Measurements from ENCODE around the gene SCAMP3.
A peak's percentile ranks its signal among the peaks of the same experiment; 100 is the strongest.

The SCAMP3 gene

DNA sequence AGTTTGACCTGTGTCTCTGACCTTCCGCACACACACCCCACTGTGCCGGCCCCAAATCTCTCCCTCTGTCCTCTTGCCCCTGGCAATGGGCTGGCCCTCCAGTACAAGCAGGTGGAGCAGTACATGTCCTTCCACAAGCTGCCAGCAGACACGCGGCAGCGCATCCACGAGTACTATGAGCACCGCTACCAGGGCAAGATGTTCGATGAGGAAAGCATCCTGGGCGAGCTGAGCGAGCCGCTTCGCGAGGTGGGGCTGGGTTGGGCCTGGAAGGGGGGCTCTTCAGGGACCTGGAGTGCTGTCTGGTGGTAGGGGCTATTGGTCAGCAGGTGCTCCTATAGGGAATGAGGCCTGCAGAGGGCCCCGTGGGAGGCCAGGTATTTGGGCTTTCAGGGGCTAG lies 22.9 kb upstream of the SCAMP3 start:
- no peak for DNase-seq (ENCODE audit: low read depth)

DNA sequence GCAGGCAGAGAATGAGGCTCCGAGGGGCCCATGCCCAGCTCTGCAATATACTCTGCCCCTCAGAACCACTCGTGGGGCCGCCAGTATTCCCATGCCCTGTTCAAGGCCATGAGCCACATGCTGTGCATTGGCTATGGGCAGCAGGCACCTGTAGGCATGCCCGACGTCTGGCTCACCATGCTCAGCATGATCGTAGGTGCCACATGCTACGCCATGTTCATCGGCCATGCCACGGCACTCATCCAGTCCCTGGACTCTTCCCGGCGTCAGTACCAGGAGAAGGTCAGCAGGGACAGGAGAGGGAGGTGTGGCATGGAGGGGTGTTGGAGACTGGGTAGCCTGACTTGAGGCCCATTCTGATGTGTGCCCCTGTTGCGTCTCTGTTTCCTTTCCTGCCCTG lies 22.3 kb upstream of the SCAMP3 start:
- no peak for DNase-seq (ENCODE audit: low read depth)

DNA sequence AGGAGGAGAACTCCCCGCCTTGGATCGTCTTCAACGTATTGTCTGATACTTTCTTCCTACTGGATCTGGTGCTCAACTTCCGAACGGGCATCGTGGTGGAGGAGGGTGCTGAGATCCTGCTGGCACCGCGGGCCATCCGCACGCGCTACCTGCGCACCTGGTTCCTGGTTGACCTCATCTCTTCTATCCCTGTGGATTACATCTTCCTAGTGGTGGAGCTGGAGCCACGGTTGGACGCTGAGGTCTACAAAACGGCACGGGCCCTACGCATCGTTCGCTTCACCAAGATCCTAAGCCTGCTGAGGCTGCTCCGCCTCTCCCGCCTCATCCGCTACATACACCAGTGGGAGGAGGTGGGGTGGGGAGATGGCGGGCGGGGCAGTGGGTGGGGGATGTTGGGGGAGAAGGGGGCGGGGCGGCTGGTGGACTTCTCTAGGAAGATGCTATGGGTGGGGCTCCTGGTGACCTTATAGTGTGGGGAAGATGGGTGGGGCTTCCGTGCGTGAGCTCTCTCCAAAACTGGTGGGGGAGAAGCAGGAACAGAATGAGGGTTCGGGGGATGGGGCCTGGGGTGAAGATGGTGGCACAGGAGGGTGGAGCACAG lies 20.4 kb upstream of the SCAMP3 start:
- DNase-seq (ENCODE audit: low read depth), result no peak

DNA sequence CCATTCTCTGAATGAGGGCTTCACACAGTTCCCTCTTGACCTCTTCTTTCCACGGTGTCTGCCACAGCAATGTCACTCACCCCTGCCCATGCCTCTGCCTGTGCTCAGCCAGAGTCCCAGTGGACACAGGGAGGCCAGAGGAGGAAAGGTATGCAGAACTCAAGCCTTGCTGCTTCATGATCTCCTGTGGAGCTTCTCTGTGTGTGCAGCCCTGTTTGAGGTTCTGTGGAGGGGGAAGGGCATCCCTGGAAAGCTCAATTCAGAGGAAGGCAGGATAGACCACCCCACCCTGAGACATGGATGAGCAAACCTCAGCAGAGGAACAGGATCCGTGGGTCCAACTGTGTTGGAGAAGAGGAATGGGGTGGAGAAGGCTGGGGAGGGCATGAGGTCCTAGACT lies 17.1 kb upstream of the SCAMP3 start:
- DNase-seq (ENCODE audit: low read depth), result no peak

DNA sequence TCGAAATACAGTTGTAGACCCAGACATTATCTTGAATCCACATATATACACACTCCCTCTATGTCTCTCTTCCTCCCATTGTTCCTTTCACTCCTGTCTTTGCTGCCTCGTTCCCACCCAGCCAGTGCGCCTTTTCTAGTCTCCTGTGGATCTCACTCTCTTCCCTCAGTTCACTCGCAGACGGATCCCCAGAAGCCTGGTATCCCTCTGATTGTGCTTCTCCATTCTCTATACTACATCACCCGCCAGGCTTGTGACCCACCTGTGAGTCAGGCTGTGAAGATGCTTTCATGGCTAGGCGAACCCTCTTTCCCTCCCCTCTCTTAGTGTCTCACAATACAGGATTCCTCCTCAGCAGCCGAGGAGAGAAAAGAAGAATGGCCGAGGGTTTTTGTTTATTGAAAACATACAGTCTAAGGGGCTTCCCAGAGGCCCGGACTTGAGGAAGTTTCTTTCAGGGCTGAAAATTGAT lies 16.6 kb upstream of the SCAMP3 start:
- DNase-seq (ENCODE audit: low read depth), result no peak

DNA sequence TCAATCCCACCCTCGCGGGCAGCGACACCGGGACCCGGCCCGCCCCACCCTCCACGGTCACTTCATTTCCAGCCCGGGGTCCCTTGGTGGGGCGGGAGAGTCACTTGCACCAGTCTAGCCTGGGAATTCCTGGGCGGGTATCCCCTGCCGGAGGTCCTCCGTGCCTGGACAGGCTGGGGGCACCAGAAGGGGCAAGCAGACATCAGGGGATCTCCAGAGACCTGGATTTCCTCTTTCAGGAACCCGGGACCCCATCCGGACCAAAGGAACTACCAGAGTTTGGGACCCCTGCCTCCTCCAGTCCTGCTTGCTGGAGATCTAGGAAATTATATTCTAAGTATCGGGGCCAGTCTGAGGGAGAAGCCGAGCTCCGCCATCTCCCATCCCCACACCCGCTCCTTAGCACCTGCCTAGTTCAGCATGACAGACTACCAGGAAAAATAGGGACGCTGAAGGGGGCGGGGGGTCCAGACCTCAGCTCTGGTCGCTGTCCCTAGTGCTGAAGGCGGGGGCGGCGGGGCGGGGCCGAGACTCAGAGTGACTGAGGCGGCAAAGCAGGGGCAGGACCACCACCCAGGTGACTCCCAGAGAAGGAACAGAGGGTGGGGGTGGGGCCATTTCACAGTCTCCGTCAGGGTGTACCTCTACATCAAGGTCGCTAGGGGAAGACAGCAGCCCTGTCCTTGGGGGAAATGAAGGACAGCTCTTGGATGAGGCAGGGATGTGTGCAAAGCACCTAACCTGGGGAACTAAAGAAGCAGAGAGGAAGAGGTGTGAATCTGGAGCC lies 15.9 kb upstream of the SCAMP3 start:
- DNase-seq (ENCODE audit: low read depth), result peak; percentile 66

DNA sequence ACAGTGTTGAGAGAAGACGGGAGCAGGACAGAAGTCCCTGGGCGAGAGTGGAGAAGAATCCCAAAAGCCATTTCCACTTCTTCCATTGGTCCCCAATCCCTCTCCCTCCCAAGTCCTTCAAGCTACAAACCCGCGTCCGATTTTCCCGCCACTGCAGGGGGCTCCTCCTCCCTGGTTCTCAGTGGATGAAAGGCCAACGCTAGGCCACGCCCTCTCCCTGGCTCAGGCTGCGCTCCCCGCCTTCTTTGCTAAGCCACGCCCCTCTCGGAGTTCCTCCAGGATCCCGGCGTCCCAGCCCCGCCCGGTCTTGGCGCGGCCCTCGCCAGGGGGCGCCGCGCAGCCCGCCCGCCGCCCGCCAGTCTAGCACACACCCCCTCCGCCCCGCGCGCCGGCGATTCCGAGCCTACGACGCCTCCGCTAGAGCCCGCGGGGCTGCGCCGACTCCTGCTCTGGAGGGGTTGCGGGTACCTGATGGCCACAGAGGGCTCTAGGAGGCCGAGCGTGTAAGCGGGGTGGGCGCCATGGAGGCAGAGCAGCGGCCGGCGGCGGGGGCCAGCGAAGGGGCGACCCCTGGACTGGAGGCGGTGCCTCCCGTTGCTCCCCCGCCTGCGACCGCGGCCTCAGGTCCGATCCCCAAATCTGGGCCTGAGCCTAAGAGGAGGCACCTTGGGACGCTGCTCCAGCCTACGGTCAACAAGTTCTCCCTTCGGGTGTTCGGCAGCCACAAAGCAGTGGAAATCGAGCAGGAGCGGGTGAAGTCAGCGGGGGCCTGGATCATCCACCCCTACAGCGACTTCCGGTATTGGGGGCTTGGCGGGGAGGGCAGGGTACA lies 15.1 kb upstream of the SCAMP3 start, which contains the start of gene HCN3:
Gene HCN3, plus strand, starts transcription at position 394 of the 832 bp plus-strand sequence. Its CDS starts 128 bp downstream, at position 522.
- DNase-seq (ENCODE audit: low read depth), result peak; percentile 83

DNA sequence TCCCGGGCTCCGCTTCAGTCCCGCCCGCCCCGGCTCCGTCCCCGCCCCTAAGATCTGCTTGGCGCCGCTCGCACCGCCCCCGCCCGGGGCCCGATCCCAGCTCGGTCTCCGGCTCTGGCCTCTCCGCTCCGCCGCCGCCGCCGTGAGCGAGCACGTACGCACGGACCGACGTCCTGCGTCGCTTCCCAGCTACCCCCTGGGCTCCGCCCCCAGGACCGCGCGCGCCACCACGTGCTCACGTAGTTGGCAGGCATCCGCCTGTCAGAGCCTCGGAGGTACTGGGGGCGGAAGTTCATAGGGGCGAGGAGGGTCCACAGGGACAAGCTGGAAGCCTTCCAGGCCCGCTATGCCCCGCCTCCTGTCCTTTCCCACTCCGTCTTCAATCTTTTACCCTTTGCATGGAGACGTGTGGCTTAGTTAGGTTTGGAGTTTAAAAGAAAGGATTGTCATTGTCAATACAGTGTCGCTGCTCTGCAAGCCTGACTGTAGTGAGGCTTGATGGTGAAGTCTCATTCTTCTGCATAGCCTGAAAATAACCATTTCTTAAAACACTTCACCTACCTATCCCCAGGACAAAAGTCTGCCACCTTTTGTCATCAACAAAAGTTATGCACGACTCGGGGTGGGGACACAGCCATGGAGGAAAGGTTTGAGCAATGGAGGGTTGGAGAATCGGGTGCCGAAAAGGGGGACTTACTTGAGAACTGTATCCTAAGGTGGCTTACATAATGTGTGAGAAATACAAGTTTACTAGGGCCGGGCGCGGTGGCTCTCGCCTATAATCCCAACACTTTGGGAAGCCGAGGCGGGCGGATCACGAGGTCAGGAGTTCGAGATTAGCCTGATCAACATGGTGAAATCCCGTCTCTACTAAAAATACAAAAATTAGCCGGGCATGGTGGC lies 11.4 kb upstream of the SCAMP3 start, which contains the start of gene CLK2:
Gene CLK2, minus strand, starts transcription at position 162 of the 903 bp plus-strand sequence. CDS start 2,527 bp downstream, outside the sequence.
- DNase-seq (ENCODE audit: low read depth), result peak; percentile 90

DNA sequence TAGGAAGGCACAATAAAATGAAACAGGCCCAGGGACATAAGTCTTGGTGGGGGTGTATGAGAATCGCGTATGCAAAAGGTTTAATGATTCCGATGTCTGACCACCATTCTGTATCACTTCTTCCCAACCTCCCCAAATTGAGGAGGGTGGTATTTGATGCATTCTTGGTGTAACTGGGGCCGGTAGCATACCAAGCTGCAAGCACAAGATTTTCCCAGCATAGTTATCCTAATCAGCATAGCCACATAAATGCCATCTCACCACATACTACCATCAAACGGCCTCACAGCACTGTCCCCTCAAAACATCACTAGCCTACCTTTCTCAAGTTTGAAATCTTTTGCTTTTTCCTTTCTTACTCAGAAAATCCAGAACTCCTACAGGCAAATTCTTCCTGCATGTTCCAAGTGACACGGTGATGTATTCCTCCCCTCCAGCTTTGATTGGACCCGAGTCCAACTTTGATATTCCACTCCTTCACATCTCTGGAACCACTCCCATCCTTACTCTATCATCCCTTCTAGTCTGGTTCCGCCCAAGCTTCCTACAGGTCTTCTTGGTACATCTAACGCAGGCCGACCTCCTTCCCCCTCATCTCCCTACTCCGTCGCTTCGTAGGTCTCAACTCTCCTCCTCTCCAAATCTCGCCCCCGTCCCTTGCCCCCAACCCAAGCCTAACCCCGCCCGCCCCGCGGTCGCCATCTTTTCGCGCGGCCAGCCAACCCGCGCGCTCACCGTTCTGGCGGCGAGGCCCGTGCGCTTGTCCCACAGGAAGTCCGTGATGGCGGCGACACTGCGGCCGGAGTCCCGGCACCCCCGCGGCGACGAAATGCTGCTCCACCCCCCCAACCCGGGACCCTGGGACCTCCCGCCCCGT lies 10.5 kb upstream of the SCAMP3 start:
- DNase-seq (ENCODE audit: low read depth), result no peak

DNA sequence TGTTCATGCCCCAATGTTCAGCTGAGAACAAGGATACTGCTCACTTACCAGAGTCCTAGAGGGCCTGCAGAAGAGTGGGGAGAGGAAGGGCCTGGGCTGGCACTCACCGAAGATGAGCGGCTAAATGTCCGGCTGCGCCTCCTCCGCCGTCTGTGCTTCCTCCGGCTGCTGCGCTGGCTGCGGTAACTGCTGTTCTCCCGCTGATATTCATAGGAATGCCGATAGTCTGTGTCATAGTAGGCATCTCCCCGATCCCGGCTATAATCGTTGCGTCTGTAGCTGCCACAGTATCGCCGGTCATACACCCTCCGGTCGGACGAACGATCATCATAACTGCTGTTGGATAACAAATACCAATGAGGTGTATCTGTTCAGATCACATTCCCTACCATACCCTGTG lies 7.2 kb upstream of the SCAMP3 start:
- DNase-seq (ENCODE audit: low read depth), result no peak

DNA sequence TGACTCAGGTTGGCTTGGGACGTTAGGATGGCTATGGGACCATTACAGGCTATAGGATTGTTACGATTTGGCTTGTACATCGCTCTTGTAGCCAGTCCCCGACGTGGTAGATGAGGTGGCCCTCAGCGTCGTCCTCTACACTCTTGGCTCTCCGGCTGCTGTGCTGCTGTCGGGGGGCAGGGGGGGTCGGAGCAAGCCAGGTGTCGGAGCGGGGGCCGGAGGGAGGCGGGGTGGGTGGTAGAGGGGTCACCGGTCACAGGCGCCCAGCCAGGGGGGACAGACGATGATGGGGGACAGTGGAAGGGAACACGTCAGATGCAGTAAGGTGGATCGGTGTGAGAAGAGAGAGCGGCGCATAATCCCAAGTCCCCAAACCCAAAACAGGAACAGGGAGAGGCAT lies 6.5 kb upstream of the SCAMP3 start:
- DNase-seq (ENCODE audit: low read depth), result no peak

DNA sequence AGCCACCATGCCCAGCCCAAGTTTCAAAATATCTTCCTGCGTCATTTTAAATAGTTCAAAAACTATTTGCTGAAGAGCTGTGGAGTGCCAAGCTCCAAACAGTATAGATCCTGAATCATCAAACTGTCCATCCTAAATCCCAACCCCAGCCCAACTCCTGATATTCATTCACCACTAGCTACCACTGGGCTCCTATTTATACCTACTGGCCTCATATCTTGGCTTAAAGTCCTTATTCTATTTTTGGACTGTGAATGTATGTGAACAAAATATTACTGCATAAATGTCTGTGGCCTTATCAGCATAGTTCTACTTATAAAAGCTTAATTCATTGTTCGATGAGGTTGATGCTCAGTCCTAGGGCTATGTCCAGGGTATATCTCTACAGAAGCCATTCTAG lies 5.2 kb upstream of the SCAMP3 start:
- DNase-seq (ENCODE audit: low read depth), result no peak

DNA sequence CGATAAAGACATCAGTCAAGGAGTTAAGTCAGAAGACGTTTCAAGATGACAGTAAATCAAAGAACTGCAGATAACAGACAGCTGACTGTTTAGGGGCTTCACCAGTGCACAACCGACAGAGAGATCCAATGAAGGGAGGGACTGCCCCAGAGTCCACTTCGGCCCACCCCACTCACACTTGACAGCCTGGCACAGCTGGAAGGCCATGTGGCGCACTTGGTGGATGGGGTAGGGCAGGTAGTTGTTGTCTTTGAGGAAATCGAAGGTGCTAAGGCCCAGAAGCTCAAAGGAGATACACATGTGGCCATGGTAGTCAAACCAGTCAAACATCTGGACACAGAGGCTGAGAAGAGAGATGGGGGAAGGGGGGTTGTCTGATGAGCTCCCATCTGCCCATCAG lies 4.4 kb upstream of the SCAMP3 start:
- DNase-seq (ENCODE audit: low read depth), result no peak

DNA sequence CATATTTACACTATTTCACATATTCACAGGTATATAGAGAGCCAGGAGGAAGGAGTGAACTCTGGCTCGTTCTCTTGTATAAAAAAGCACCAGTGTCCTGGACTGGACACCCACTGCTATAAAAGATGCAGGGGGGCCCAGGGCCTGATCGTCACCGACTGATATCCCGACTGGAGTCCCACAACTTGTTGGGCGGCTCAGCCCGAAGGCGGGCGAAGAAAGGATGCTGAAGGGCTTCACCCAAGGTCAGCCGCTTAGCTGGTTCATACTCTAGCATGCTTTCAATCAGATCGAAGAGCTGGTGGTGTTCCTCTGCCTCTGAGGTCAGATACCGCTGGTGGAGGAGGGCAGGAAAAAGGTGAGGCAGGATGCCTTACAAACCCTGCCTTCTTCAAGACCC lies 907 bp upstream of the SCAMP3 start:
- DNase-seq (ENCODE audit: low read depth), result no peak

DNA sequence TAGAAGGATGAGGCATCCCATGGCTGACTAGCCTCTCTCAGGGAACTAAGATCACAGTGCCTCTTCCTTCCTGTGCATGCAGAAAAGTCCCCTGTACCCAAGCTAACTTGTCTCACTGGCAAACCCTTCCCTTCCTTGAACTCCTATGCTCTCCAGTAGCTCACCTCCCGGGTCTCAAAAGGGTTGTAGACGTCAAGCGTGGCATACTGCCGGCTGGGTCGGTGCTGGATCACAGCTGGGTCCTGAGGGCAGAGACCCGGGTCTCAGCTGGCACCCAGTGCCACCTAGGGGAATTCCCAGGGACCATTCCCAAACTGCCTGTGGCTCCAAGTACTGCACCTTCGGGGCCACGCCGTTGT lies 688 bp downstream of the SCAMP3 start:
- DNase-seq (ENCODE audit: low read depth), result no peak

DNA sequence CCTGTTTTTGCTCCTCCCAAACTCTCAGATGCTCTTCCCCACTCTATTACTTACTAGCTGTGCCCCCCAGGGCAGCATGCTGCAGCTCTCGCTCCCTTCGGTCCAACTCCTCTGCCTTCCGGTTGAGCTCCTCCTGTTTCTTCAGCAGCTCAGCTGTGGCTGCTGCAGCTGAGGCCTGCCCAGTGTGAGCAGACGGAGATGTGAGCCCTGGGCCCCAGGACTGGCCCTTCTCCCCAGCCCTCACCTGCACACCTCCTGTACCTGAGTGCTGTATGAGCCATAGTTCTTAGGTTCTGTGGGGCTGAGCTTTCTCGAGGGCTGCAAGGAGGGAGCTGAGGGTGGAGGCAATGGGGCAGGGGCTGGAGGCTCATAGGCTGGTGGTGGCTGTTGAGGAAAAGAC lies 1.9 kb downstream of the SCAMP3 start:
- DNase-seq (ENCODE audit: low read depth), result no peak

DNA sequence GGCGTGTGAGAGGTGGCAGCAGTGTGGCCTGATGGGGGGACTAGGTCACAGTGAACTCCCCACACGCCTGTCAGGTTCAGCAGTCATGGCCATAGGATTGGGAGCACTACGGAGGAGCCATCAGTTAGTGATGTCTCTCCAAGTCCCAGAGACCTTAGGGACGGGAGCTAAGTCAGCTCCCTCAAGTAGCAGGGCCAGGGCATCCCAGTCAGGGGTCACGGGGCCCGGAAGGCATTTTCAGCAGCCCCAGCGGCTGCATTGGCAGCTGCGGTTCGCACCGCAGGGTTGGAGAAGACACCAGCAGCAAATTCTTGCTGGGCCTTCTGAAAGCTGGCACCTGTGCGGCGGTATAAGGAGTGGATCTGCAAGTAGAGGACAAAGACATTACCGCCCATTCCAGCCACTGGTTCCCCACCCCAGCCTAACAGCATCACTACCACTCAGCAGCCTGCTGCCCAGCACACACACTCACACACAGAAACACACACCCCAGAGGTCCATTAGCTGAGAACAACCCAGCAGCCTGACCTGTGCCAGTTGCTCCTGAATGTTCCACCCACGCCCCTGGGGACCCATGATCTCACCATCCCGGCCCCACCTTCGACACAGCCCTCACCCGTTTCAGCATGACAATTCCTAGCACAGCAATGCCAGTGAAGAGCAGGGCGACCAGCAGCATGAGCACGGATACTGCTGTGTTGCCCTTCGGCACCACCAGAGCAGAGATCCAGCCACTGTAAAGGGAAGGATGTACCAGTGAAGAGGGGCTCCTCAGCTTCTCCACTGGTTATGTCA lies 5.9 kb downstream of the SCAMP3 start:
- no peak for DNase-seq (ENCODE audit: low read depth)

DNA sequence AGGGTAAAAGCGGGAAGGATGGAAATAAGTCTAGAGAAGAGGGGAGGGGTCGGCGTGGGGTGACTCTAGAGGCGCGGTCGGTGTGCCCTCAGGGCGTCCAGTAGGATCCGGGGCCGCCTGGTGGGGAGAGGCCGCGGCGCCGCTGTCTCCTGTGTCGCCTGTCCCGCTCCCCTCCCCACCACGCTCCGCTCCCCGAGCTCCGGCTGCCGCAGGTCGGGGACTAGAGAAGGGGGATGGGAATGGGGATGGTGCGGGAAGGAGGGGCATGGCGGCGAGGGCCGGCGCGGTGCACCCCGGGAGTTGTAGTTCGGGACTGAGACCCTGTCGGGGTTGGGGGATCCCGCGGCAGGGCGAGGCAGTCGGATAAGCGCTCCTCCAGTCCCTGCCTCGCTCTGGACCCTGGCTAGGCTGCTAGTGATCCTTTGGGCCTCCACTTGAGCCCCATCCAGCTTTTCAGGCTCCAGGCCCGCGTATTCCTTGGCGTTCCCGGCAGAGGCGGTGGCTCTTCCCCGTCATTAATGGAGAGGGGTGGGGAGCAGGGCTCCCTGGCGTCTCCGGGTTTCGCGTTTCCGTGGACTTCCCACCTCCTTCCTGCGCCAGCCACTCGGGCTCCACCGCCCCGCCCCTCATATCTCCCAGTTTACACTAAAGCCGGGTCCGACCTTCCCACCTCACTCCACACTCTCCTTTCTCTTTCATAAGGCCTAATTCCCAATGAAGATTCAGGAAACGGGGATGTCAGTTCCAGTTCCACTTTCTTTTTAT lies 6.7 kb downstream of the SCAMP3 start, which contains the start of gene ENTREP3:
Gene ENTREP3, minus strand, starts transcription at position 241 of the 765 bp plus-strand sequence. CDS start 606 bp downstream, outside the sequence.
- peak; percentile 56 for DNase-seq (ENCODE audit: low read depth)

DNA sequence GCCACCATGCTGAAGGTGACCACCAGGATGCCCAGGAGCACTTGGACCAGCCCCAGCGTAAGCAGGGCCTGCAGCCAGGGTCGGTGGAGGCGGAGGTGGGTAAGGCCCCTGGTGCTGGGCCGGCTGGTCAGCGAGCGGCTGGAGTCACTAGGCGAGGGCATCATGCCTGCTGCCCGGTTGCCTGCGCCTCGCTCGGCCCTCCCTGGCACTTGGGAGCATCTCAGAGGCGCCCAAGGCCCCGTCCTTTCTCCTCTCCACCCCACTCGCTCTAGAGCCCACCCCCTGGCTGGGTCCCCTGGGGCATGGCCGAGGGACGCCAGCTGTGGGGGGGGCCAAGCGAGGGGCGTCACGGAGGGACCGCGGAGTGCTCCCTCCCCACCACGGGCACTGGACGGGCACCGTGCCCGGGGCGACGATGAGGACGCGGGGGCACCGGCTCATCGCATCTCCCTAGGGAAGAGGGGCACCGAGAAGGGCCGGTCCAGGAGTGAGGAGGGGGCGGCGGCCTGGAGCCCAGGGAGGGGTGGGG lies 7.4 kb downstream of the SCAMP3 start:
- no peak for DNase-seq (ENCODE audit: low read depth)
